K562 (cell line): Measurements from ENCODE around the gene VRK1.

Experiments
- ARHGAP35 ChIP-seq: fragments of 450-650 bp; IDR thresholded peaks from 2 replicates; pipeline ENCODE4 v1.6.1; 2018; ENCODE audit not compliant: partially characterized antibody
- EP300 ChIP-seq: IDR thresholded peaks from 2 replicates; pipeline ENCODE4 v1.6.1; 2012; ENCODE audit warnings: low read length, improper control_type of control experiment
- ESRRA ChIP-seq: fragments of 450-650 bp; IDR thresholded peaks from 2 replicates; pipeline ENCODE4 v1.6.1; 2014; ENCODE audit warnings: low read depth, mild to moderate bottlenecking, moderate library complexity, borderline replicate concordance
- EZH2 ChIP-seq: IDR thresholded peaks from 2 replicates; pipeline ENCODE4 v1.6.1; 2012; ENCODE audit warnings: low read depth, mild to moderate bottlenecking, inconsistent platforms, low read length, borderline replicate concordance
- HNRNPH1 ChIP-seq: fragments of 200-400 bp; formaldehyde crosslinking; optimal IDR thresholded peaks from 2 replicates; pipeline ENCODE3; 2017; ENCODE audit warnings: low read depth, mild to moderate bottlenecking, low read length, moderate library complexity
- LARP7 ChIP-seq: fragments of 450-650 bp; IDR thresholded peaks from 2 replicates; pipeline ENCODE4 v1.6.1; 2016
- NONO ChIP-seq, 2 experiments: fragments of 200-400 bp in 1 of 2; fragments of 450-650 bp in 1 of 2; formaldehyde crosslinking in 1 of 2; IDR thresholded peaks; 2 replicates each; pipeline ENCODE4 v1.6.1; 2017; ENCODE audit warnings: low read depth in 2 of 2, mild to moderate bottlenecking in 2 of 2, moderate library complexity in 2 of 2, low read length in 1 of 2
- PHB2 ChIP-seq: fragments of 450-650 bp; IDR thresholded peaks from 2 replicates; pipeline ENCODE4 v1.6.1; 2017; ENCODE audit warnings: low read depth
- POLR2AphosphoS5 ChIP-seq: IDR thresholded peaks from 2 replicates; pipeline ENCODE4 v1.6.1; 2011; ENCODE audit warnings: mild to moderate bottlenecking, low read depth, low read length, moderate library complexity; ENCODE audit not compliant: control insufficient read depth, insufficient read depth
- SMC3 ChIP-seq: conservative IDR thresholded peaks from 2 replicates; pipeline ENCODE4 v1.6.1; 2011; ENCODE audit warnings: low read depth, low read length, improper control_type of control experiment; ENCODE audit not compliant: insufficient read depth
- STAT5A ChIP-seq: IDR thresholded peaks from 2 replicates; pipeline ENCODE4 v1.6.1; 2012; ENCODE audit warnings: low read length, inconsistent platforms, borderline replicate concordance
- STAT6 ChIP-seq: sonication (generic); formaldehyde crosslinking; IDR thresholded peaks from 2 replicates; pipeline ENCODE4 v1.8.1; 2023; ENCODE audit warnings: mild to moderate bottlenecking, missing genetic modification reagents
- TCF7L2 ChIP-seq: fragments of 150-350 bp; IDR thresholded peaks from 2 replicates; pipeline ENCODE4 v1.6.1; 2016; ENCODE audit warnings: low read depth, mild to moderate bottlenecking, low read length, moderate library complexity
- TF ChIP-seq, protein P1 (sequence below): sonication (generic); formaldehyde crosslinking; IDR thresholded peaks from 2 replicates; pipeline ENCODE4 v1.8.1; 2023; ENCODE audit warnings: mild to moderate bottlenecking, missing genetic modification reagents

- TF ChIP-seq NONO (IDR thresholded peaks at IDR 0.05; ENCODE audit: low read depth in 2 of 2, low read length in 1 of 2) (no peak), EZH2 (no peak), STAT5A (no peak), PHB2 (no peak), TCF7L2 (no peak), POLR2AphosphoS5 (no peak), HNRNPH1 (no peak), STAT6 (CRISPR knock-in tag) (no peak), EP300 (no peak), ARHGAP35 (no peak), LARP7 (no peak), ESRRA (no peak), SMC3 (no peak)
- TF ChIP-seq, protein P1, sequence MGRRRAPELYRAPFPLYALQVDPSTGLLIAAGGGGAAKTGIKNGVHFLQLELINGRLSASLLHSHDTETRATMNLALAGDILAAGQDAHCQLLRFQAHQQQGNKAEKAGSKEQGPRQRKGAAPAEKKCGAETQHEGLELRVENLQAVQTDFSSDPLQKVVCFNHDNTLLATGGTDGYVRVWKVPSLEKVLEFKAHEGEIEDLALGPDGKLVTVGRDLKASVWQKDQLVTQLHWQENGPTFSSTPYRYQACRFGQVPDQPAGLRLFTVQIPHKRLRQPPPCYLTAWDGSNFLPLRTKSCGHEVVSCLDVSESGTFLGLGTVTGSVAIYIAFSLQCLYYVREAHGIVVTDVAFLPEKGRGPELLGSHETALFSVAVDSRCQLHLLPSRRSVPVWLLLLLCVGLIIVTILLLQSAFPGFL = no peak
These were observed 13.3 kb upstream of the VRK1 start for GRCh38 chr14:96783915-96784224.
